Measurements from ENCODE around the gene ELOVL1.

The ELOVL1 gene

DNA sequence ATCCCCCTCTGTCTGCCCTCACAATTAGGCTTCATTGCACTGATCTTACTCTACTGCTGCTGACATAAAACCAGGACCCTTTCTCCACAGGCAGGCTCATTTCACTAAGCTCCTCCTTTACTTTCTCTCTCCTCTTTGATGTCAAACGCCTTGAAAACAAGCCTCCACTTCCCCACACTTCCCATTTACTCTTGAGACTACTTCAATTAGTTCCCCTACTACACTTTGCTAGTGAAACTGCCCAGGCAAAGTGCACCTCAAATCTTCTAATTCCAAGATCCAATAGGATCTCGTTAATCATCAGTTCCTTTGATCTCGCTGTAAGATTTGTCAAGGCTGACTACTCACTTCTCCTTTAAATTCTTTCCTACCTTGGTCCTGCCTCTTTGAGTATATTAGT, 14.9 kb downstream of the ELOVL1 start:
- peak; percentile 18 for DNase-seq

DNA sequence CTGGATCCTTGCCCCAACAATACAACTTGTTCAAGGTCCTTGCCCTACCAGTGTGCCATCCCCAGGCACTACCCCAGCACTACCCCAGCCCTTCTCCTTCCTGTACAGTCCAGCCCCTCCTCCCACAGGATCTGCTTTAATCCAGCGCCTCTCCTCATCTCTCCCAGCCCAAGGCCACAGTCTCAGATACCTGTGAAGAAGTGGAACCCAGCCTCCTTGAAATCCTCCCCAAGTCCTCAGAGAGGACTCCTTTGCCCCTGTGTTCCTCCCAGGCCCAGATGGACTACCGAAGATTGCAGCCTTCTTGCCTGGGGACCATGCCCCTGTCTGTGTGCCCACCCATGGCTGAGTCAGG, 15.5 kb downstream of the ELOVL1 start:
- DNase-seq: no peak

DNA sequence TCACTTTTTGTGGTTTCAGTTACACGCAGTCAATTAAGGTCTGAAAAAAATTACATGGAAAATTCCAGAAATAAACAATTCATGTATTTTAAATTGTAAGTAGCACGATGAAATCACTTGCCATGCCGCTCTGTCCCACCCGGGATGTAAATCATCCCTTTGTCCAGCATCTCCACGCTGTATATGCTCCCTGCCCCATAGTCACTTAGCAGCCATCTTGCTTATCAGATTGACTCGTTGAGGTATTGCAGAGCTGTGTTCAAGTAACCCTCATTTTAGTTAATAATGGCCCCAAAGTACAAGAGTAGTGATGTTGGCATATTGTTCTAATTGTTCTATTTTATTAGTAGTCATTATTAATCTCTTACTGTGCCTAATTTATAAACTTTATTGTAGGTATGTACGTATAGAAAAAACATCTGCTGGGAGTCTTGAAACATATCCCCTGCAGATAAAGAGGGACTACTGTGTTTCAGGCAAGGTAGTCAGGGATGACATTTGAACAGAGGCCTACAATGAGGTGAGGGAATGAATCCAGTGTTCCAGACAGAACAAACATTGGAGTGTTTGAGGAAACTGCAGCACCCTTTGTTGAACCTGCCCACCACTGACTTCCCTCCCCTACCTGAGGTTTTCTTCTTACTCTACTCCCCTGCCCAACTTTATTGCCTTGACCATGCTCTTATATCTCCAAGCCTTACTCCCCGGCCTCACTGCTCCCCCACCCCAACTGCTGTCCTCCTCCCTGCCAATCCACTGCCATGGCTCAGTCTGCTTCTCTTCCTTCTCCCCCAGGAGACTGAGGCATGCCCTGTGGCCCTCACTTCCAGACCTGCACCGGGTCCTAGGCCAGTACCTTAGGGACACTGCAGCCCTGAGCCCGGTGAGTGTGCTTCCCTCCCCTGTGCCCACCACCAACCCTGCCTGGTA, 16.1 kb downstream of the ELOVL1 start:
- no peak for DNase-seq

DNA sequence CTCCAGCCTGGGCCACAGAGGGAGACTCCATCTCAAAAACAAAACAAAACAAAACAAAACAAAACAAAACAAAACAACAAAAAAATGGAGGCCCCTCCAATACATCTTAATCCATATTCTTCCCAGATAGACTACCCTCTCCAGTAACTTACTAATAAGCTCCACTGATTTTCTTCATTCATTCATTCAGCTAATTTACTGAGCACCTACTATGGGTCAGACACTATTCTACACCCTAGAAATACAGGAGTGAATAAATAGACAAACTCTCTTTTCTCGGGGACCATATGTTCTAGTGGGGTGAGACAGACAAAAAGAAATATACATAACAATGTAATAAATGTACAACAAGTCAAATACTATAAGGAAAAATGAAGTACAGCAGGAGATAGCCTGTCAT, 16.8 kb downstream of the ELOVL1 start:
- no peak for DNase-seq

DNA sequence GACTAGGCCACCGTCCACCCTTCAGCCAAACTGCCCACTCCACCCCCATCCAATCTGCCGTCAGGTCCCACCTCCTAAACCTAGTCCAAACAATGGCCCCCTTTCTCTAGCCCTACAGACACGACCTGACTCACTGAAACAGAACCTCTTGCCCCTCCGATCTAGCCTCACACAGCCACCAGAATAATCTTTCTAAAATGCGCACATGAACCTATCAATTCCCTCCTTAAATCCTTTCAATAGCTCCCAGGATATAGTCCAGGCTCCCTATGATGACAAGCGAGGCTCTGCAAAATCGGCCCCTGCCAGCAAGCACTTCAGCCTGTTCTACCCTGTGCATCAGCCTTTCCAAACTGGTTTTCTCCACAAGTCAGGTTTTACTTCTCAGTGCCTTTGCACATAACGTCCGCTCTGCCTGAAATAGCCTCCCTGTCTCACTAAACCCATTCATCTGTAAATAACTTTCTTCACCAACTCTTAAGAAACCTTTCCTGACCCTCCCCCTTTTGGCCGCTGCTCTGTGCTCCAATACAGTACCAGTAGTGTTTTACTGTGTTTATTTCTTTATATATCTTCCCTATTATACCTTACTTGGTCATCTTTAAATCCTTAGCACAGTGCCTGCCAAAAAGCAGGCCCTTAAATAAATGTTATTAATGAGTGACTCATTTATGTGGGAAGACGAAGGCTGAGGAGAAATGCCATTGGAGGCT, 18.1 kb downstream of the ELOVL1 start:
- DNase-seq: no peak

DNA sequence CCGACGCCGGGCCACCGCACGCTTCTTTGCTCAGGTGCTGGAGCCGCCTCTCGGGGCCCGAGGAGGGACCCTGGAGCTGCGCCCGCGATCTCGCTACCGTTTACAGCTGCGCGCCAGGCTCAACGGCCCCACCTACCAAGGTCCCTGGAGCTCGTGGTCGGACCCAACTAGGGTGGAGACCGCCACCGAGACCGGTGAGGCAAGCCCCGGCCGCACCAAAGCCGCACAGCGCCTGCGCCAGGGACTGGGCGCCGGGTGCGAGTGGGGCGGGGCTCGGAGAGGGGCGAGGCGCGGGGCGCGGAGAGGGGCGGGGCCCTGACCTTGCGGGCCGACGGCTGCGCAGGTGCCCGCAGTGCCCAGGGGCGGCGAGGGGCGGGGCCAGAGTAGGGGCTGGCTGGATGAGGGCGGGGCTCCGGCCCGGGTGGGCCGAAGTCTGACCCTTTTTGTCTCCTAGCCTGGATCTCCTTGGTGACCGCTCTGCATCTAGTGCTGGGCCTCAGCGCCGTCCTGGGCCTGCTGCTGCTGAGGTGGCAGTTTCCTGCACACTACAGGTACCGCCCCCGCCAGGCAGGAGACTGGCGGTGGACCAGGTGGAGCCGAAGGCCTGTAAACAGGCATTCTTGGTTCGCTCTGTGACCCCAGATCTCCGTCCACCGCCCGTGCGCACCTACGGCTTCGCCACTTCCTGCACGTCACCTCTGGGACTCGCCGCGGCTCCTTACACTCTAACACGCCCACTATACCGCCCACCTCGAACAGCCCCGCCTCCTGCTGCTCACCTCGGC, 18.8 kb downstream of the ELOVL1 start:
- DNase-seq: no peak

DNA sequence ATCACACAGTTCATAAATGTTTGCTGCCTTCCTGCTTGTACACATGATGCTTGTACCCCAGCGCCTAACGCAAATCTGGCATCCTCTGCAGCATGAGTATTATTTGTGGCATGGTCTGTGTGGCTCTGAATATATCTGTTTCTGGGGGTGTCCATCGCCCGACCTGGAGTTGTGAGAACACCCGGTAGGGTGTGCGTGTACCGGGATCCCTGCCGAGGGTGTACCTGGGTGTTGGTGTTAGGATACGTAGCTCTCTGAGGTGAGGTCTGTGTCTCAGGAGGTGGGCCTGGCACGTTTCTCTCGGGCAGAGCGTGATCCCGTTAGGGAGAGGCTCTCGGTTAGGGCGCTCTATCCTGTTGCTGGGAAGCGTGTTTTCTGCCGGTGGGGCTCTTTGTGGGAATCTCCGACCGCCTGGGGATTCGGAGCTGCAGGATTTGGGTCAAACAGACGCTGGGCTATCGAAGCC, 19.4 kb downstream of the ELOVL1 start:
- no peak for DNase-seq

DNA sequence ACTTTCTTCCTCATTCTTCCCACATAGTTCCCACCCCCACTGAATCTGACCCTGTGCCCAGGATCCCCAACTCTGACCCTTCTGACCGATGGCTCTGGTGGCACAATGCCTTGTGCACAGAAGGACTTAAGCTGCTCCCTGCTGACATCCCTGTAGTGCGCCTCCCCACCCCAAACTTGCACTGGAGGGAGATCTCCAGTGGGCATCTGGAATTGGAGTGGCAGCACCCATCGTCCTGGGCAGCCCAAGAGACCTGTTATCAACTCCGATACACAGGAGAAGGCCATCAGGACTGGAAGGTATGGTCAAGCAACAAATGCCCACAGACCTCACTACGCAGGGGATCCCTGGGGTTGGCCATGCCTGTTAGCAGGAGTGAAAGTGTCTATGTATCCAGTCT, 21.2 kb downstream of the ELOVL1 start:
- no peak for DNase-seq

DNA sequence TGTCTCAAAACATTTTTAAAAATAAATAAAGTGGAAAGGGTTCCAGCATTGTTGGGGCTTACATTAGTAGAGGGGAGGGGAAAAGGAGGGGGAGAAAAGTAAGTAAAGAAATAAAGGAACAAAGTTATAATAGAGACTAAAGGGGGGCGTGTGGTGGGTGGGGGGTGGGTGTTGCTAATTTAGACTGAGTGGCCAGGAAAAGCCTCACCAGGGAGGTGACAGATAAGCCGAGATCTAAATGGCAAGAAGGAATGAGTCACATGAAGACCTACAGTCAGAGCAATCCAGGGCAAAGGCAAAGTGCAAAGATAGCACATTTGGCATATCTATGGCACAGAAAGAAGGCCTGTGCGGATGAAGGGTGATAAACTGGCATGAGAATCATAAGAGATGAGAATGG, 22.7 kb downstream of the ELOVL1 start:
- DNase-seq: no peak

DNA sequence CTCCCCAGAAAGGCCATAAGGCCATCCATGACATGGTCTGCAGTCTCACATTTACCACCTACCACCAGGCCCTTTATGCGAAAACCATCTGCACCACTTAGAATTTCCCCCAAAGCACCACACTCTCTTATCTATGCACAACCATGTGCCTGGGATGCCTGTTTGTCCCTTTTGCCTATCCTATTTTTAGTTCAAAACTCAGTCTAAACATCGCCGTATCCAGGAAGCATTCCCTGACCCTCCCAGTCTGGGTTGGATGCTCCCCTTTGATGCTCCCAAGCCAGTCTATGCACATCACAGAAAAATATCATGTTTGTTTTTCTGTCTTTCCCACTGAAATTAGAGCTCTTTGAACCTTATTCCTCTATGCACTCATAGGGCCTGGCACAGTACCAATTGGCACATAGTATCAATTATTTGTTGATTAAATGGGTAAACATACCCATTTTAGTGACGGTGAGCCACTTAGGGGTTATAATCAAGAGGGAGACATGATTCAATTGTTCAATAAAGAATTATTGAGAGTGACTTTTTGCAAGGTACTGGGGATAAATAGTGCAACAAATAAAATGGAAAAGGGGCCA, 23.5 kb downstream of the ELOVL1 start:
- DNase-seq: no peak

DNA sequence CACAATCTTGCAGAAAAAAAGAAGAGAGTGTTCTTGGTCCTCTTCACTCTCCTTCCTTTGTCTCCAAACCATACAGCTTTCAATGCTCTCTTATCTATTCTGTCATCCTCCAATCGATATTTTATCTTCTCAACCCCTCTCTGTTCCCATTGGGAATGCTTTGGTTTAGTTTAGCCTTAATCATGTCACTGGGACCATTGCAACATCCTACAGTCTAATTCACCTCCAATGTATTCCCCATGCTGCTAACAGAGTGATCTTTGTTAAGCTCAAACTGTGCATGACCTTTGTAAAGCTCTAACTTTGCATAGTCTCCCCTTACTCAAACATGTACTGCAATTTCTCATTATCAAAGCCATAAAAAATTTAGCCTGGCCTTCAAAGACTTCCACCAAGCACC, 27.3 kb downstream of the ELOVL1 start:
- DNase-seq: no peak

DNA sequence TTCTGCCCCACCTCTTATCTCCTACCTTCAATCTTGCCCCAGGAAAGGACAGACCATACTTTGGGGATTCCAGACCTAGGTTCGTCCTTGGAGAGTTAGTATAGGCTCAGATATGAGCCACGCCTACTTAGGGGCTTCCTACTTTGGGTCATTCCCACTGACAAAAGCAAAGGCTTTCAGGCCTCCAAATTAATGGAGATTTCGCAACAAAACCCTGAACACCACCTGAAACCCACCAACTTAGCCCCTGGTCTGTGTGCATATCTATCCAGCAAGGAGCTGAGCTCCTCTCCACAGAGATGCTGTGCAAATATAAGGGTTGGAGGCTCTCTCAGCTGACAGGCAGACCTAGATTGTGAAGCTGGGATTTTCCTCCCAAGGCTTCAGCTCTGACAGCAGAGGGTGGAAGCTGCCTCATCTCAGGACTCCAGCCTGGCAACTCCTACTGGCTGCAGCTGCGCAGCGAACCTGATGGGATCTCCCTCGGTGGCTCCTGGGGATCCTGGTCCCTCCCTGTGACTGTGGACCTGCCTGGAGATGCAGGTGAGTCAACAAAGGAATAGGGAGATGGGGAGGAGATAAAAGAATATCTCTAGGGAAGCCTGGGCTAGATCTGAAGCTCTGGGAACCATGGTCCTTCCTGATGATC, 28.1 kb downstream of the ELOVL1 start:
- no peak for DNase-seq

DNA sequence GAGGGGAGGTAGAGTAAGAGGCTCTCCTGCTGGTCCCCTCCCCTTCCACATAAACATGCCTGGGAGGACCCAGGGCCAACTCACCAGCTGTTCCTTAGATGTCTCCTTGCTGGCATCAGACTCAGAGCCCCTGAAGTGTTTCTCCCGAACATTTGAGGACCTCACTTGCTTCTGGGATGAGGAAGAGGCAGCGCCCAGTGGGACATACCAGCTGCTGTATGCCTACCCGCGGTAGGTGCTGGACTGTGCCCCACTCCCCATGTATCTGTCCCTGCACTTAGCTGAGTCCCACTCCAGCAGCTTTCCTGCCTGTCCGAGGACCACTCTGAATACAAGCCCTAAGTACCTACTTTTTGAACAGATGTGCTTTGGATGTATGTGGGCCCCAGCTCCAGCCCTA, 29.8 kb downstream of the ELOVL1 start:
- DNase-seq: no peak

DNA sequence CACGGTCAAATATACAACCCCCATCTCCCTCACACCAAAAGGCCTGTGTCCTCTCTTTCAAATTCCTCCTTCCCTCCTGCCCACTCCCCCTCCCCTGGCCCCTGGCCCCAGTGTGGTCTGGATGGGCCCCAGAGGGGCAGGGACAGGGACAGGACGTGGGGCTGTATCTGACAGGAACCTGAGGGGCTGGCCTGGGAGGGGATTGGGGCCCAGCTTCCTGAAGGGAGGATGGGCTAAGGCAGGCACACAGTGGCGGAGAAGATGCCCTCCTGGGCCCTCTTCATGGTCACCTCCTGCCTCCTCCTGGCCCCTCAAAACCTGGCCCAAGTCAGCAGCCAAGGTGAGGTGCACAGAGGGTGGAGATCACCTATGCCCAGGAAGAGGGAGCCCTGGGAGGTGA, 30.2 kb downstream of the ELOVL1 start, which contains the start of gene MPL:
MPL (plus strand) TSS at position 231 of the 400 bp plus-strand sequence; CDS start at position 262, 31 bp downstream.
- DNase-seq: no peak

DNA sequence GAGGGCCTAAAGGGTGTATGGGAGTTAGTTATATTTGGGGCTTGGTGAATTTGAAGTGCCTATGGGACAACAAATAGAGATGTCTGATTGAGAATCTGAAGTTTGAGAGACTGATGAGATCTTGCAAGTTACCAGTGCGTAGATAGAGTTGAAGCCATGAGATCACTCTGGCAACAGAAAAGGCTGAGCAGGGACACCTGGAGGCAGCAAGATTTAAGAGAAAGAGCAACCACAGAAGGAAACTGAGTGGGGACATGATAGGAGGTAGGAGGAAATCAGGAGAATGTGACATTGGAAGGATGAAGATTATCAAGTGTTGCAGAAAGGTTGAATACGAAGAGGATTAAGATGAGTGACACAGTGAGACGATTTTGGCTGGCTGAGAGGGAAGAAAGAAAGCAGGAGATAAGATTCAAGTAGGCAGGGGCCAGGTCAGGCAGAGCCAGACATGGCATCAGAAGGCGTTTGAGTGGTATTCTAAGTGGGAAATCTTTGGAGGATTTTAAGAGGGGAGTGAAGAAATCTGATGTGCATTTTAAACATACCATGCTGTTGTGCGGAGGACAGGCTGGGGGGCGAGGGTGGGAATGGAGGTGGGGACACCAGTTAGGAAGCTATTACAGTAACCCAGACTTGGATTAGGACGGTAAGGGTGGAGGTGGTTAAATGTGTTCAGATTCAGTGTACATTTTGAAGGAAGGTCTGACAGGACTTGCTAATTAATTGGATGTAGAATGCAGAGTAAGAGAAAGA, 33.2 kb downstream of the ELOVL1 start:
- no peak for DNase-seq

DNA sequence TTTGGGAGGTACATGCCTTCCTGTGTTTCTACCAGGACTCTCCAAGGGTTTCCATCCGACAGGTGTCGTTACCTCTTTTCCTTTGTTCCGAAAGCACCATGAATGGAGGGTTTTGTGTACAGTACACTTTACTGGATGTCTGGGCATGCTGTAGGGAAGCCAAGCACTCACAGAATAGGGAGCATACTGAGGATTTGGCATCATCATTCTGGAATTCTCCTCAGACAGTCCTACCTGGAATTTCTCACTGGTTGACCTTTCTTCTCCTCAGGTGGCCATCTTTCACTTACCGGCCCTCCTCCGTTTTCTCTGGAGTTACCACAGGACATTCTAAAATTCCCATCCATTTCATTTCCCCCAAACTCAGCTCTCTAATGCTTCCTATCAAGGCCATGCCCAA, 36.1 kb downstream of the ELOVL1 start:
- no peak for DNase-seq

DNA sequence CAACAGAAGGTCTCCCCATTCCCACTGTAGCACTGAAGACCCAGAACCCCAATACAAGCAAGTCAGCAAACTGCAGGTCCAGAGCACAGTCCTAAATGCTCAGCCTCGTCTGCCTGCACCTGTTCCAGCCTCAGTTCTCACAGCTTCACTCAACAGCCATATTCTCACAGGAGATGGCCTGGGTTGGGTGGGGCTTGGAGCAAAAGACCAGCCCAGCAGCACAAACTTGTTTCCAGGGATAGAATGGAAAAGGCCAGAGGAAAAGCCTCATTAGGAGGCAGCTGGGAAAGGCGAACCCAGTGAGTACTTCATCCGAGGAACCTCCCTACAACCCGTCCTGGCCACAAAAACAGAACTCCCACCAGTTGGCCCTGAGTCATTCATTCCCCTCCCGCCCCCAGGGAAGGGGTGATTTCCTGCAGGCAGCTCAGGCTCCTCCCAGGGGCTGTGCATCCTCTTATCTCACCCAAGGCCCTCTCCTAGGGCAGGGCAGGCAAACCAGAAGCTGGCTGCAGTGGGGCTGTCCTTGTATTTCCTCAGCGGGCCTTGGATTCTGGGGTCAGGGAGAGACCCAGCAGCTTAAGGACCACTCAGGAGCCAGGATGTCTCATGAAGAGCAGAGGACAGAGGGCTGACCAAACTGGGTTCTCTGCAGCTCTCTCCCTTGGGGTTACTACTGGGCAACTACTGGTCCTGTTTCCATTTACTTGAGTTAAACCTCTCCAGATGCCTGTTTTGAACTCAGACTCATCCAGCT, 37.6 kb downstream of the ELOVL1 start:
- DNase-seq: peak; percentile 91

DNA sequence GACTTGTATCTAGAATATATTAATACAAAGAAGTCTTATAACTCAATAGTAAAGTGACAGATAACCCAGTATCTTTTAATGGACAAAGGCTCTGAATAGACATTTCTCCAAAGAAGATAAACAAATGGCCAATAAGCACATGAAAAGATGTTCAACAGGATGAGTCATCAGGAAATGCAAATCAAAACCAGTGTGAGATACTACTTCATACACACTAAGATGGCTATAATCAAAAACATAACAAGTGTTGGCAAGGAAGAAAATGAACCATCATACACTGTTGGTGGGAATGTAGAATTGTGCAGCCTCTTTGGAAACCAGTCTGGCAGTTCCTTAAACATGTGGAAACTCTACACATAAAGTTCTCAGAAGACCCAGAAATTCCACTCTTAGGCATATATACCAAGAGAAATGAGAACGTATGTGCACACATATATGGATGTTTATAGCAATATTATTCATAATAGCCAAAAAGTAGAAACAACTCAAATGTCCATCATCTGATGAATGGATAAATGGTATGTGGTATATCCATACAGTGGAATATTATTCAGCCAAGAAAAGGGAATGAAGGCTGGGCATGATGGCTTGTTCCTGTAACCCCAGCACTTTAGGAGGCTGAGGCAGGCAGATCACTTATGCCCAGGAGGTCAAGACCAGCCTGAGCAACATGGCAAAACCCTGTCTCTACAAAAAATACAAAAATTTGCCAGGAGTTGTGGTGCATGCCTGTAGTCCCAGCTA, 40.1 kb downstream of the ELOVL1 start:
- DNase-seq: no peak

DNA sequence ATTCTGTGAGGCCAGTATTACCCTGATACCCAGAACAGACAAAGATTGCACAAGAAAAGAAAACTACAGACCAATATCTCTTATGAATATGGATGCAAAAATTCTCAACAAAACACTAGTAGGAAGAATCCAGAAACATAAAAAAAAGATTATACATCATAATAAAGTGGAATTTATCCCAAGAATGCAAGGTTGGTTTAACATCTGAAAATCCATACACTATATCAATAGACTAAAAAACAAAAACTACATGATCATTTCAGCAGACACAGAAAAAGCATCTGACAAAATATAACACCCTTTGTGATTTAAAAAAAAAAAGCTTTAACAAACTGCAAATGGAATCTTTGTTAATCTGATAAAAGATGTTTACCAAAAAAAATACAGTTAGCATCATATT, 42.4 kb downstream of the ELOVL1 start:
- DNase-seq: no peak

DNA sequence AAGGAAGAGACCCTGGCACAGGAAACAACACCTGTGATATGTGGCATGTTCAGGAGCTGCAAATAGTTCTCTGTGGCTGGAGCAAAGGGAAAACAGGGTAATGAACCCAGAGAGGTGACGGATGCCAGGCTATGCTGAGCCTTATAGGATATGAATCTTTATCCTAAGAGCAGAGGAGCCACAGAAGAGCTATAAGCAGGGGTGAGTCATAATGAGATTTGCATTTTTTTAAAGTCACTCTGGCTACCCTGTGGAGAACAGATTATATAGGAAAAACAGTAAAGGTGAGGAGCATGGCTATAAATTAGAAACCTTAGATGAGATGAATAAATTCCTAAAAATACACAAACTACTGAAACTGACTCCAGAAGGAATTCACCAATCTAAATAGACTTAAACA, 43.0 kb downstream of the ELOVL1 start:
- DNase-seq: no peak

Data from inflammatory macrophage treated with lipopolysaccharide for 4 hours (primary cell).